ENCODE data around the gene RNASEH2B.
A peak's percentile ranks its signal among the peaks of the same experiment; 100 is the strongest.

Gene RNASEH2B

GRCh38 chr13:50934735-50935435, 25.3 kb downstream of the RNASEH2B start:
- H3K4me3 ChIP-seq (ENCODE audit: low read length), result no peak overlapping the region
- DNase-seq (ENCODE audit: low read depth), result no peak
- TF ChIP-seq CTCF (conservative IDR thresholded peaks at IDR 0.05; ENCODE audit: low read length), result no peak

- no peak for TF ChIP-seq CTCF (conservative IDR thresholded peaks at IDR 0.05; ENCODE audit: low read length)
- H3K4me3 ChIP-seq (ENCODE audit: low read length), result no peak overlapping the region
- DNase-seq (ENCODE audit: low read depth), result peak; percentile 42
Observed at GRCh38 chr13:50936679-50937078, 27.1 kb downstream of the RNASEH2B start.

GRCh38 chr13:50940509-50940908, 30.9 kb downstream of the RNASEH2B start:
- DNase-seq (ENCODE audit: low read depth), result no peak
- H3K4me3 ChIP-seq (ENCODE audit: low read length), result no peak overlapping the region
- TF ChIP-seq CTCF (conservative IDR thresholded peaks at IDR 0.05; ENCODE audit: low read length), result no peak

DNA sequence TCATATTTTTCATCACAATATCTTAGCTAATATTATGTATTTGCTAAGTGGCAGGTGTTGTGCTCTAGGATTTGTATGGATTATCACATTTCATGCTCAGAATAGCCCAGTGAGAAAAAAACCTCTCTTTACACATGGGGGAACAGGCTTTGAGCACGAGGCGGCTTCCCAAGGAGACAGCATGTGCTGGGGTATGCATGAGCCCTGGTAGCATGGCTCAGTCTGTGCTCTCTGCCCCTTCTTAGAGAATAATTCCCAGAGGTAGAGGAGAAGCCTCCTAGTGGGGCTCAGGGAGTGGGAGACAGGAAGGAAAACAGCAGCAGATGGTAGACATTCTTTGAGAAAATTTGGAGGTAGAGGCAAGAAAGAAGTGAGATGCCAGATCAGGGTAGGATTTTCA, 31.6 kb downstream of the RNASEH2B start:
- H3K4me3 ChIP-seq (ENCODE audit: low read length), result no peak overlapping the region
- no peak for DNase-seq (ENCODE audit: low read depth)
- no peak for TF ChIP-seq CTCF (conservative IDR thresholded peaks at IDR 0.05; ENCODE audit: low read length)

DNA sequence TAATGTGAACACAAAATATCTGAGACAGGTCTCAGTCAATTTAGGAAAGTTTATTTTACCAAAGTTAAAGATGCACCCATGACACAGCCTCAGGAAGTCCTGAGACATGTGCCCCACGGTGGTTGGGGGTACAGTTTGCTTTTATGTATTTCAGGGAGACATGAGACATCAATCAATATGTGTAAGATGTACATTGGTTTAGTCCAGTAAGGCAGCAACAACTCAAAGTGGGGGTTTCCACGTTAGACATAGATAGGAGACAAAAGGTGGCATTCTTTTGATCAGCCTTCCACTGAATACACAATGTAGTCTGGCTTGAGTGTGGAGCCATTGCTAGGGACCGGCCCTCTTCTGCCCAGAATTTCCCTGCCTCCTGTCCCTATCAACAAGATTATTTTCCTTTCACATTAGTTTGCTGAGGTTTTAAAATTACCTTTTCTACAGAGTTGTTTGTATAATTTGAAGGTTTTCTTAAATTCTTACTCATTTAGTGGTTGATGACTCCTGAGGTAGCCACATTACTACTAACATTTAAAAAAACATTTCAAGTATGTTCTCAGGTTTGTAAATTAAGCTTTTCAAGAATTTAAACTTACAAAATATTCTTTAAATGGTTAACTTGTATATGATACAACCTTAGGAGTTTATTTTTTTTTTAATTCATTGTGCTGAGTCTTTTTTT, 33.2 kb downstream of the RNASEH2B start:
- no peak for TF ChIP-seq CTCF (conservative IDR thresholded peaks at IDR 0.05; ENCODE audit: low read length)
- no peak for DNase-seq (ENCODE audit: low read depth)
- no peak overlapping the region for H3K4me3 ChIP-seq (ENCODE audit: low read length)

- no peak overlapping the region for H3K4me3 ChIP-seq (ENCODE audit: low read length)
- TF ChIP-seq CTCF (conservative IDR thresholded peaks at IDR 0.05; ENCODE audit: low read length), result no peak
- DNase-seq (ENCODE audit: low read depth), result no peak
Observed at GRCh38 chr13:50945669-50946068, 36.1 kb downstream of the RNASEH2B start.

DNA sequence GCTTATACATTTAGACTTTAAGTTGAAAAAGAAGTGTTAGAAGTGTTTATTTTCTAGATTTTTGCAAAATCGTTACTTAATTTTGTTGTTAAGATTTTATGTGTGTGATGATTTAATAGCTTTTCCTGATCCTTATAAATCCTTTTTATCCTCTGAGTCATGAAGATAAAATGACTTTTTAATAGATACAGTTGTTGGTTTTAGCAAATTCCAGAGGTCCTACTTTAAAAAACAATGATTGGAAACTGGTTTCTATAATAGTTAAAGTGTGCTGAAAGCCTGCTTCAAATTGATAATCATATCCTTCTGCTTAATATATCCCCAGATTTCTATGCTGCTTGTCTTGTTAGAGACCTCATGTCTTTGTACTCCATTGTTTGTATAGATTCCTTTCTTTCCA, 39.0 kb downstream of the RNASEH2B start:
- DNase-seq (ENCODE audit: low read depth), result peak; percentile 24
- no peak overlapping the region for H3K4me3 ChIP-seq (ENCODE audit: low read length)
- no peak for TF ChIP-seq CTCF (conservative IDR thresholded peaks at IDR 0.05; ENCODE audit: low read length)

All from AG10803 (cell line).